ENCODE data around the gene AGTR1. TPM values are rescaled to one million over a fixed set of nuclear protein-coding genes. Genes with fewer than 3 reads are reported as not detected.

The AGTR1 gene
- total RNA-seq, 4 donors from 2014 or later: 17.1 to 38.5 (median 29.7) TPM

- DNase-seq (ENCODE audit: low spot score in 2 of 2): no peak
- H3K4me1 ChIP-seq: no peaks in the 10 kb centered on the region
- TF ChIP-seq EP300 (IDR thresholded peaks at IDR 0.05) (no peak), CTCF (IDR thresholded peaks at IDR 0.05) (no peak), POLR2A (IDR thresholded peaks at IDR 0.05) (no peak)
- H3K4me3 ChIP-seq: no peak overlapping the region
- no peaks in the 10 kb centered on the region for H3K9me3 ChIP-seq
- no peaks in the 10 kb centered on the region for H3K27me3 ChIP-seq
- 90 to 95% methylated on average over 2 of the region's 2 CpGs for WGBS, 2 donors
- no peaks in the 10 kb centered on the region for H3K36me3 ChIP-seq
- no peak overlapping the region for H3K27ac ChIP-seq
Measured at GRCh38 chr3:148710665-148711064, 13.0 kb downstream of the AGTR1 start.

GRCh38 chr3:148711981-148712666 is 14.4 kb downstream of the AGTR1 start:
- WGBS, 2 donors: 88 to 100% methylated on average over 1 of the region's 1 CpG
- Histone ChIP-seq H3K27ac (no peak overlapping the region), H3K36me3 (no peaks in the 10 kb centered on the region), H3K4me3 (no peak overlapping the region), H3K9me3 (no peaks in the 10 kb centered on the region), H3K4me1 (no peaks in the 10 kb centered on the region), H3K27me3 (no peaks in the 10 kb centered on the region)
- no peak for DNase-seq (ENCODE audit: low spot score in 2 of 2)
- TF ChIP-seq POLR2A (IDR thresholded peaks at IDR 0.05) (no peak), EP300 (IDR thresholded peaks at IDR 0.05) (no peak), CTCF (IDR thresholded peaks at IDR 0.05) (no peak)

- Histone ChIP-seq H3K9me3 (no peaks in the 10 kb centered on the region), H3K27me3 (no peaks in the 10 kb centered on the region), H3K36me3 (no peaks in the 10 kb centered on the region), H3K27ac (no peak overlapping the region), H3K4me1 (no peaks in the 10 kb centered on the region), H3K4me3 (no peak overlapping the region)
- TF ChIP-seq CTCF (IDR thresholded peaks at IDR 0.05) (no peak), POLR2A (IDR thresholded peaks at IDR 0.05) (no peak), EP300 (IDR thresholded peaks at IDR 0.05) (no peak)
- WGBS, 2 donors: 86 to 94% methylated on average over 1 of the region's 1 CpG
- DNase-seq (ENCODE audit: low spot score in 2 of 2): no peak
Measured at GRCh38 chr3:148714521-148714920, 16.8 kb downstream of the AGTR1 start.

GRCh38 chr3:148716657-148717056 is 19.0 kb downstream of the AGTR1 start:
- H3K4me3 ChIP-seq: no peak overlapping the region
- H3K27me3 ChIP-seq: no peaks in the 10 kb centered on the region
- WGBS, 2 donors: 63 to 76% methylated on average over 1 of the region's 1 CpG
- no peak overlapping the region for H3K27ac ChIP-seq
- no peak for DNase-seq (ENCODE audit: low spot score in 2 of 2)
- H3K9me3 ChIP-seq: no peaks in the 10 kb centered on the region
- TF ChIP-seq EP300 (IDR thresholded peaks at IDR 0.05) (no peak), POLR2A (IDR thresholded peaks at IDR 0.05) (no peak), CTCF (IDR thresholded peaks at IDR 0.05) (no peak)
- H3K36me3 ChIP-seq: no peaks in the 10 kb centered on the region
- no peaks in the 10 kb centered on the region for H3K4me1 ChIP-seq

- no peak for DNase-seq (ENCODE audit: low spot score in 2 of 2)
- no peak for TF ChIP-seq EP300 (IDR thresholded peaks at IDR 0.05)
- no peak for TF ChIP-seq POLR2A (IDR thresholded peaks at IDR 0.05)
- no peak for TF ChIP-seq CTCF (IDR thresholded peaks at IDR 0.05)
- Histone ChIP-seq H3K27ac (no peak overlapping the region), H3K9me3 (no peaks in the 10 kb centered on the region), H3K27me3 (no peaks in the 10 kb centered on the region), H3K36me3 (no peaks in the 10 kb centered on the region), H3K4me3 (no peak overlapping the region), H3K4me1 (no peaks in the 10 kb centered on the region)
- 52 to 65% methylated on average over 3 of the region's 3 CpGs for WGBS, 2 donors
Measured at GRCh38 chr3:148717885-148718561, 20.3 kb downstream of the AGTR1 start.
